ENCODE data around the gene TNP2. TPM values are rescaled to one million over a fixed set of nuclear protein-coding genes. Genes with fewer than 3 reads are reported as not detected.

The TNP2 gene
- total and polyA plus RNA-seq, 2 of the 4 experiments (the other 2 are of a cell fraction) = not detected

DNA sequence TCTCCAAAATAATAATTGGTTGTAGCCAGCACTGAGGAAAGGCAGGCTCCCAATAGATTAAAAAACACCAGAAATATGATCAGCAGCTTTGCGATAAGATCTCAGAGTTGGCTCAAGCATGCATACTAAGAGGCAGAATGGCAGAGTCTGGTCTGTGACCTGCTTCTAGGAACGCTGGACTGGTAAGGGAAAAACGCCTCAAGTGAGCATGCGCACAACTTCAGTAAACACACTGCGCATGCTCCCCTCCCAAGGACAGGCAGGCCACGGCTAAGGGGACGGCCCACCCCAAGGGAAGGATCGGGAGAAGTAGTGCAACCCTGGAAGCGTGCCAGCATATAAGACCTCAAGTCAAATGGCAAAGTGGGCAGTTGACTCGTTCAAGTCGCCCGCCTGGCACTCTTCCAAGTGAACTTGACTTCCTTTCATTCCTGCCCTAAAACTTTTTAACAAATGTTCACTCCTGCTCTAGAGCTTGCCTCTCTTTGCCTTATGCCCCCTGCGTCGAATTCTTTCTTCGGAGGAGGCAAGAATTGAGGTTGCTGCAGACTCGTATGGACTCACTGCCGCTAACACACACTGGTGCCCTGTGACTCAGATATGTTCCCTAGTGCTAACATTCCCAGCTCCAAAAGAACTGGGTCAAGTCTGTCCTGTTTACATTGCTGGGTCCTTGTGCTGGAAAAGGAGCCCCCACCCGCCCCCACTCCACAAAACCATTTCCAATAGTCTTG lies 34.4 kb upstream of the TNP2 start:
- WGBS, 2 experiments (ENCODE audit: extremely low coverage in 2 of 2, insufficient read length in 1 of 2) = 78% methylated on average over 14 of the region's 18 CpGs; no CpG with 5 or more reads in 1 of the 2 experiments
- Histone ChIP-seq H2BK5ac (ENCODE audit: low read depth, low read length, poor library complexity, severe bottlenecking) (no peak overlapping the region), H3K56ac (ENCODE audit: extremely low read depth, insufficient read depth, low read length) (no peak overlapping the region), H4K8ac (ENCODE audit: low read depth in 2 of 2, low read length in 2 of 2) (no peak overlapping the region), H3K9me3 (ENCODE audit: control insufficient read depth, insufficient read depth, low read length) (no peaks in the 10 kb centered on the region), H3K36me3 (ENCODE audit: control insufficient read depth, insufficient read depth, low read length) (no peaks in the 10 kb centered on the region), H2AK9ac (replicated peaks; ENCODE audit: low read depth, low read length, poor library complexity) (no peak overlapping the region), H3K27me3 (ENCODE audit: control insufficient read depth, insufficient read depth, low read length) (no peaks in the 10 kb centered on the region), H3K4me2 (ENCODE audit: low read depth, low read length) (no peak overlapping the region), H2BK15ac (ENCODE audit: low read depth, low read length) (no peak overlapping the region), H2AFZ (replicated peaks; ENCODE audit: low read length, poor library complexity) (no peak overlapping the region), H2BK120ac (ENCODE audit: low read depth, low read length) (no peak overlapping the region), H3K9me1 (ENCODE audit: insufficient read depth, low read length) (no peaks in the 10 kb centered on the region), H2BK20ac (ENCODE audit: low read depth, low read length) (no peak overlapping the region), H4K91ac (ENCODE audit: insufficient read depth, low read depth, low read length) (no peak overlapping the region), H2AK5ac (ENCODE audit: low read depth, low read length) (no peak overlapping the region), H3K79me1 (ENCODE audit: low read depth in 1 of 2, low read length in 2 of 2) (no peaks in the 10 kb centered on the region), H3K9ac (ENCODE audit: low read depth, low read length) (no peak overlapping the region), H4K20me1 (ENCODE audit: insufficient read depth, low read length) (no peaks in the 10 kb centered on the region), H3K4me3 (ENCODE audit: insufficient read depth, low read depth, low read length) (no peak overlapping the region), H3K18ac (ENCODE audit: low read depth, low read length) (no peak overlapping the region), H3K4me1 (ENCODE audit: control insufficient read depth, insufficient read depth, low read length) (no peaks in the 10 kb centered on the region; the same call in 1 of the 2 replicates), H3K23ac (ENCODE audit: low read depth, low read length) (no peak overlapping the region), H3K14ac (replicated peaks; ENCODE audit: low read depth, low read length) (no peak overlapping the region), H4K5ac (ENCODE audit: low read depth, low read length) (no peak overlapping the region), H3K4ac (ENCODE audit: low read depth, low read length) (no peak overlapping the region), H3K27ac (ENCODE audit: insufficient read depth, low read length) (no peak overlapping the region)
- POLR2A ChIA-PET (ENCODE audit: unreplicated experiment) = no interaction called here
- BruUV-seq (replicated peaks) = no TSS peak
- ATAC-seq (ENCODE audit: low read depth) = no peak
- dilution Hi-C loops (cut with HindIII; ENCODE audit: low sequenced_read_pairs, unreplicated experiment) (no loop called here), intact Hi-C loops (cut with micrococcal nuclease) (no loop called here), in situ Hi-C loops (cut with MboI; ENCODE audit: low sequenced_read_pairs) (no loop called here)
- CTCF ChIA-PET = no interaction called here
- no peak for DNase-seq
- TF ChIP-seq FOS (IDR thresholded peaks at IDR 0.05; ENCODE audit: low read depth, low read length) (no peak), RAD21 (IDR thresholded peaks at IDR 0.05; ENCODE audit: low read length) (no peak), CHD1 (IDR thresholded peaks at IDR 0.05; ENCODE audit: low read depth, low read length) (no peak), RFX5 (IDR thresholded peaks at IDR 0.05; ENCODE audit: low read depth, low read length) (no peak), MAZ (IDR thresholded peaks at IDR 0.05; ENCODE audit: borderline replicate concordance, low read depth, low read length) (no peak), MAFK (IDR thresholded peaks at IDR 0.05; ENCODE audit: low read depth, low read length) (no peak), MXI1 (IDR thresholded peaks at IDR 0.05; ENCODE audit: borderline replicate concordance, low read depth, low read length) (no peak), SMC3 (IDR thresholded peaks at IDR 0.05; ENCODE audit: low read depth, low read length) (no peak), POLR2A (IDR thresholded peaks at IDR 0.05; ENCODE audit: low read depth, low read length) (no peak), BHLHE40 (IDR thresholded peaks at IDR 0.05; ENCODE audit: low read depth, low read length) (no peak), NFE2L2 (IDR thresholded peaks at IDR 0.05; ENCODE audit: low read depth, low read length) (no peak), CEBPB (IDR thresholded peaks at IDR 0.05; ENCODE audit: low read depth, low read length) (no peak), RCOR1 (IDR thresholded peaks at IDR 0.05; ENCODE audit: insufficient replicate concordance, low read length) (no peak)
- TF ChIP-seq, protein P1, sequence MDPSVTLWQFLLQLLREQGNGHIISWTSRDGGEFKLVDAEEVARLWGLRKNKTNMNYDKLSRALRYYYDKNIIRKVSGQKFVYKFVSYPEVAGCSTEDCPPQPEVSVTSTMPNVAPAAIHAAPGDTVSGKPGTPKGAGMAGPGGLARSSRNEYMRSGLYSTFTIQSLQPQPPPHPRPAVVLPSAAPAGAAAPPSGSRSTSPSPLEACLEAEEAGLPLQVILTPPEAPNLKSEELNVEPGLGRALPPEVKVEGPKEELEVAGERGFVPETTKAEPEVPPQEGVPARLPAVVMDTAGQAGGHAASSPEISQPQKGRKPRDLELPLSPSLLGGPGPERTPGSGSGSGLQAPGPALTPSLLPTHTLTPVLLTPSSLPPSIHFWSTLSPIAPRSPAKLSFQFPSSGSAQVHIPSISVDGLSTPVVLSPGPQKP (IDR thresholded peaks at IDR 0.05; ENCODE audit: borderline replicate concordance, low read depth, low read length) = no peak
- TF ChIP-seq, protein P2, sequence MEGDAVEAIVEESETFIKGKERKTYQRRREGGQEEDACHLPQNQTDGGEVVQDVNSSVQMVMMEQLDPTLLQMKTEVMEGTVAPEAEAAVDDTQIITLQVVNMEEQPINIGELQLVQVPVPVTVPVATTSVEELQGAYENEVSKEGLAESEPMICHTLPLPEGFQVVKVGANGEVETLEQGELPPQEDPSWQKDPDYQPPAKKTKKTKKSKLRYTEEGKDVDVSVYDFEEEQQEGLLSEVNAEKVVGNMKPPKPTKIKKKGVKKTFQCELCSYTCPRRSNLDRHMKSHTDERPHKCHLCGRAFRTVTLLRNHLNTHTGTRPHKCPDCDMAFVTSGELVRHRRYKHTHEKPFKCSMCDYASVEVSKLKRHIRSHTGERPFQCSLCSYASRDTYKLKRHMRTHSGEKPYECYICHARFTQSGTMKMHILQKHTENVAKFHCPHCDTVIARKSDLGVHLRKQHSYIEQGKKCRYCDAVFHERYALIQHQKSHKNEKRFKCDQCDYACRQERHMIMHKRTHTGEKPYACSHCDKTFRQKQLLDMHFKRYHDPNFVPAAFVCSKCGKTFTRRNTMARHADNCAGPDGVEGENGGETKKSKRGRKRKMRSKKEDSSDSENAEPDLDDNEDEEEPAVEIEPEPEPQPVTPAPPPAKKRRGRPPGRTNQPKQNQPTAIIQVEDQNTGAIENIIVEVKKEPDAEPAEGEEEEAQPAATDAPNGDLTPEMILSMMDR (conservative IDR thresholded peaks at IDR 0.05; ENCODE audit: low read depth, low read length) = no peak
- TF ChIP-seq, protein P3, sequence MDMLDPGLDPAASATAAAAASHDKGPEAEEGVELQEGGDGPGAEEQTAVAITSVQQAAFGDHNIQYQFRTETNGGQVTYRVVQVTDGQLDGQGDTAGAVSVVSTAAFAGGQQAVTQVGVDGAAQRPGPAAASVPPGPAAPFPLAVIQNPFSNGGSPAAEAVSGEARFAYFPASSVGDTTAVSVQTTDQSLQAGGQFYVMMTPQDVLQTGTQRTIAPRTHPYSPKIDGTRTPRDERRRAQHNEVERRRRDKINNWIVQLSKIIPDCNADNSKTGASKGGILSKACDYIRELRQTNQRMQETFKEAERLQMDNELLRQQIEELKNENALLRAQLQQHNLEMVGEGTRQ (IDR thresholded peaks at IDR 0.05; ENCODE audit: low read depth, low read length) = no peak
